Hippocampal formation (tissue), 2 donors: ENCODE results near the gene CX3CL1.
"Not testable (repeated sequence)": the region's sequence is repeated elsewhere in the genome, so short reads cannot be mapped to it uniquely, and the experiment has no call there.

Experiments
- DNase-seq, 2 donors: peaks; one replicate each; lab custom pipeline; 2025; lab: John Stamatoyannopoulos, UW

CX3CL1 gene

DNA sequence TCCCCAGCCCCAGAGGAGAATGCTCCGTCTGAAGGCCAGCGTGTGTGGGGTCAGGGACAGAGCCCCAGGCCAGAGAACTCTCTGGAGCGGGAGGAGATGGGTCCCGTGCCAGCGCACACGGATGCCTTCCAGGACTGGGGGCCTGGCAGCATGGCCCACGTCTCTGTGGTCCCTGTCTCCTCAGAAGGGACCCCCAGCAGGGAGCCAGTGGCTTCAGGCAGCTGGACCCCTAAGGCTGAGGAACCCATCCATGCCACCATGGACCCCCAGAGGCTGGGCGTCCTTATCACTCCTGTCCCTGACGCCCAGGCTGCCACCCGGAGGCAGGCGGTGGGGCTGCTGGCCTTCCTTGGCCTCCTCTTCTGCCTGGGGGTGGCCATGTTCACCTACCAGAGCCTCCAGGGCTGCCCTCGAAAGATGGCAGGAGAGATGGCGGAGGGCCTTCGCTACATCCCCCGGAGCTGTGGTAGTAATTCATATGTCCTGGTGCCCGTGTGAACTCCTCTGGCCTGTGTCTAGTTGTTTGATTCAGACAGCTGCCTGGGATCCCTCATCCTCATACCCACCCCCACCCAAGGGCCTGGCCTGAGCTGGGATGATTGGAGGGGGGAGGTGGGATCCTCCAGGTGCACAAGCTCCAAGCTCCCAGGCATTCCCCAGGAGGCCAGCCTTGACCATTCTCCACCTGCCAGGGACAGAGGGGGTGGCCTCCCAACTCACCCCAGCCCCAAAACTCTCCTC, 10.4 kb downstream of the CX3CL1 start:
- DNase-seq, result no peak

- no peak for DNase-seq
Measured at GRCh38 chr16:57383276-57384247, 11.3 kb downstream of the CX3CL1 start.

- no peak for DNase-seq
Measured at GRCh38 chr16:57384248-57385070, 12.2 kb downstream of the CX3CL1 start.

DNA sequence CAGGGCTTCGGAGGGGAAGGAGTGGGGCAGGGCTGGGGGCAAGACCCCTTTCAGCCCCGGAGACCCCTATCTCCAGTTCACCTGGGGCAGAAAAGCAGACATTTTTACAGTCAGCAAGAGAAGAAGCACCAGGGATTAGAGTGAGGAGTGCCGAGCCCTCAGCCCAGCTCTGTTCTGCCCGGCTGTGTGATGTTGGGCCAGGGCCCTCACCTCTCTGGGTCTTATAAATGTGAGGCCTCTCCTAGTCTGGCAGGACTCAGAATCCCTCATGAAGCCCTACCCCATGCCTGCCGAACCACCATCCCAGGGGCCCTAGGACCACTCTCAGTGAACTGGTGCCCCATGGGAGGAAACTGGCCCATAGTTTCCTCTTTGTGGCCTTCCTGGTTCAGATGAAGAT, 12.8 kb downstream of the CX3CL1 start:
- no peak for DNase-seq

DNA sequence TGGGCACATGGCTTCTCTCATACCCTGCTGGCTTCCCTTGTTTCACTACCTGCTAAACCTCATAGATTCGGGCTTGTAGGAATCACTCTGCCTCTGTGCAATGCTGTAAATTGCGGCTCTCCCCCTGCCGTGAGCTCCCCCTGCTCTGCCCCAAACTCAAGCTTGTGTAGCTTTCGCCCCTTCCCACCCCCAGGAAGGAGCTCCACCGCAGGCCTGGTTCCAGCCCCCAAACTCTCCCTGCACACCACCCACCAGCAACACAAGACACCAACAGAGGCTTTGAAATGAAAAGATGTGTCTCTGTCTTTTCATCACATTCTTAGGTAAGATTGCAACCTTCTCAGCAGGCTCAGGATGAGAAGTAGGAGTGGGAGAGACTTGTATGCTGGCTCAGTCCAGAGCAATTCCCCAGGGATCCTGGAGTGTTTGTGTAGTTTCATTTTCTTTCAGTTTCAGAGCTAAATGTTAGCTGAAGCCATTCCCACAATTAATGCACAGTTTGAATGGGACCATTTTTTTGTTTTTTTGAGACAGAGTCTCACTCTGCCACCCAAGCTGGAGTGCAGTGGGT, 14.2 kb downstream of the CX3CL1 start:
- DNase-seq, result no peak

DNA sequence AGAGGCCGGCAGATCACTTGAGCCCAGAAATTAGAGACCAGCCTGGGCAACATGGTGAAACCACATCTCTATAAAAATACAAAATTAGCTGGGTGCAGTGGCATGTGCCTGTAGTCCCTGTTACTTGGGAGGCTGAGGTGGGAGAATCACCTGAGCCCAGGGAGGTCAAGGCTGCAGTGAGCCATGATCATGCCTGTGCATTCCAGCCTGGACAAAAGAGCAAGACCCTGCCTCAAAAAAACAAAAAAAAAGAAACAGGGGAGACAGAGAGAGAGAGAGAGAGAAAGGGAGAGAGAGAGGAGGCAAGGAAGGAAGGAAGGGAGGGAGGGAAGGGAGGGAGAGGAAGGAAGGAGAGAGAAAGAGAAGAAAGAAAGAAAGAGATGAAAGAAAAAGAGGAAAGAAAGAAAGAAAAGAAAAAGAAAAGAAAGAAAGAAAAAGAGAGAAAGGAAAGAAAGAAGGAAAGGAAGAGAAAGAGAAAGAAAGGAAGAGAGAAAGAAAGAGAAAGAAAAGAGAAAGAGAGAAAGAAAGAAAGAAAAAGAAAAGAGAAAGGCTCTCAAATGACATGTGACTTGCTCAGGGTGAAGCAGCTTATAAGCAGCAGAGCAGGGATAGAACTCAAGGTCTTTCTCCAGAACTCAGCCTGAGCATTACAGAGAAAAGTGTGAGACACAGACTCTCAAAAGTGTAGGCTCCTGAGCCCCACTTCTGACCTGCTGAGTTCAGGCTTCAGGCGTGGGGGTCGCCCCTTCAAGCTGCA, 15.5 kb downstream of the CX3CL1 start:
- DNase-seq, result no peak

GRCh38 chr16:57388359-57389086, 16.2 kb downstream of the CX3CL1 start:
- DNase-seq, result no peak

GRCh38 chr16:57389087-57389468, 16.8 kb downstream of the CX3CL1 start:
- no peak for DNase-seq

DNA sequence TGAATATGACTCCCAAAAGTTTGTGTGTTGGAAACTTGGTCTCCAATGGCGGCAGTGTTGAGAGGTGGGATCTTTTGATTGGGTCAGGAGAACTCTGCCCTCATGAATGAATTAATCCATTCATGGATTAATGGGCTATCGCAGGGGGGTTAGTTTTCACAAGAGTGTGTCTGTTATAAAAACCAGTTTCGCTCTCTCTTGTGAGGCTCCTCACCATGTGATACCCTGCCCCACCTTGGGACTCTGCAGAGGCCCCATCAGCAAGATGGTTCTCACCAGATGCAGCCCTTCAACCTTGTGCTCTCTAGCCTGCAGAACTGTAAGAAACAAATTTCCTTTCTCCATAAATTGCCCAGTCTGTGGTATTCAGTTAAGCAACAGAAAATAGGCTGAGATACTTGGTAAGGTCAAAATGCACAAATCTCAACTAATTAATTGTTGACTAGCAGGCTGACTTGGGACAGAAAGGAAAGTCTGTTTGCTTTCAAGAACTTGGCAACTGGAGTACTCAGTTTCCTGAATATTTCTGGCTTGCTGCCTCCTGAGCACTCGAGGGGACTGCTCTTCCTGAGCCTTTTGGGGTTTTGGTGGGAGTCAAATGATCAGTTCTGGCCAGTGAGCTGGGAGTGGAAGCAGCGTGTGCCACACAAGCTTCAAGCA, 18.5 kb downstream of the CX3CL1 start:
- no peak for DNase-seq

GRCh38 chr16:57391300-57391699, 19.0 kb downstream of the CX3CL1 start:
- DNase-seq, result no peak

DNA sequence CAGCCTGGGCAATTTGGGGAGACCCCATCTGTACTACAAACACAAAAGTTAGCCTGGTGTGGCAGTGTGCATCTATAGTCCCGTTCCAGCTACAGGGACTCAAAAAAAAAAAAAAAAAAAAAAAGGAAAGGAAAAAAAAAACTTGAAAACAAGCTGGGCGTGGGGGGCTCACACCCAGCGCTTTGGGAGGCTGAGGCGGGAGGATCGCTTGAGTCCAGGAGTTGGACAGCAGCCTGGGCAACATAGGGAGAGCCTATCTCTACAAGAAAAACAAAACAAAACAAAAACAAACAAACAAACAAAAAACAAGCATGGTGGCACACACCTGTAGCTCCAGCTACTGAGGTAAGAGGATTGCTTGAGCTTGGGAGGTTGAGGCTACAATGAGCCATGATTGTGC, 19.4 kb downstream of the CX3CL1 start:
- DNase-seq, result no peak

DNA sequence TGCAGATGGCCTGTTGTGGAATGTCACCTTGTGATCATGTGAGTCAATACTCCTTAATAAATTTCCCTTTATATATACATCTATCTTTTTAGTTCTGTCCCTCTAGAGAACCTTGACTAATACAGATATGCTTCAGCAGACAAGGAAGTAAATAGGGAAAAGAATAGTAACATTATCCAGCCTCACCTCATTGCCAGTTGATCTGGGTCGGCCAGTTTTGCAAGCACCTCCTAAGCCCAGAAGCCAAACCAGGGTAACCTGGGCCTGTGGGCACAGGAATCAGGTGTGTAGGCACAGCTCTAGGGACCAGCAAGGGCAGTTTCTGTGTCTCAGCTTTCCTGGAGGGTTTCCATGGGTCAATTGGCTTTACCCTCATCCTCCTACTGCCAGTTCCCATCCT, 20.4 kb downstream of the CX3CL1 start:
- no peak for DNase-seq

DNA sequence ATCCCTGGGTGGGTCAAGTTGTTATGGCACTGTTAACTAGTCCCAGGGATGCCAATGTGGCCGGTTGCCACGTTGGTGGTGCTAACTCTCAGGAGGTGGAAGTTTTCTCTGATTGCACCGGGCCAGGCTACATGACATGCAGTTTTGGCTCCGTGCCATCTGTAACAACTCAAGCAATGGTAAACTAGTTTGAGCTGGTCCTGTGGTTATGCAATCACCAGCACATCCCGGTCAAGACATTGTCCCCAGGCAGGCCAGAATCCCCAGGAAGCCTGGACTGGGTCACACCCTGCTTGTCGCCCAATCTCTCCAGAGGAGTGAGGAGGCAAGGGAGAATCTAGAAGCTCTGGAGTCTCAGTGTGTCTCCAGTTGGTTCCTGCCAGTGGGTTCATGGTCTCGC, 22.2 kb downstream of the CX3CL1 start:
- DNase-seq, result no peak

DNA sequence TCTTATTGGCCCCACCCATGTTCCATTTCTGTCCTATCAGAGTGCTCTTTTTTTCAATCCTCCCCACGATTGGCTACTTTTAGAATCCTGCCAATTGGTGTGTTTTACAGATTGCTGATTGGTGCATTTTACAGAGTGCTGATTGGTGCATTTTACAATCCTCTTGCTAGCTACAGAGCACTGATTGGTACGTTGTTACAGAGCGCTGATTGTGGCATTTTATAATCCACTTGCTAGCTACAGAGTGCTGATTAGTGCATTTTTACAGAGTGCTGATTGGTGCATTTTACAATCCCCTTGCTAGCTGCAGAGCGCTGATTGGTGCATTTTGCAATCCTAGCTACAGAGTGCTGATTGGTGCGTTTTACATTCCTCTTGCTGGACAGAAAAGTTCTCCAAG, 22.7 kb downstream of the CX3CL1 start:
- DNase-seq, result no peak

GRCh38 chr16:57396786-57397185, 24.5 kb downstream of the CX3CL1 start:
- no peak for DNase-seq

DNA sequence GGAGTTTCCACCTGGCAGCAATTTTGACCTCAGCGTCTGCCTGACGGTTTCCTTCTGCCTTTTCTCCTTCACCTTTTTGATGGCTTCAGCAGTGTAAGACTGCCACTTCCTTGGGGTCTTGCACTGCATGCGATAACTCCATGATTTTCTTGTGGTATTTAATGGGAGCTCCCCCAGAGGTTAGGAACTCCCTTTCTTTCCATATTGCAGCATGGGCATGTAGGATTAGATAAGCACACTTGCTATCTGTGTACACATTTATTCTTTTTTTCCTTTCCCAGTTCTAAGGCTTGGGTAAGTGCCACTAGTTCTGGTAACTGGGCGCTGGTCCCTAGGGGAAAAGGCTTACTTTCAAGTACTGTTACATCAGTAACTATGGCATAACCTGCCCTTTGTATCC, 25.2 kb downstream of the CX3CL1 start:
- DNase-seq, result not testable (repeated sequence)

- no peak for DNase-seq
Measured at GRCh38 chr16:57401943-57402640, 29.8 kb downstream of the CX3CL1 start.

GRCh38 chr16:57403965-57404817, 31.9 kb downstream of the CX3CL1 start, which contains the start of gene CCL17:
Gene CCL17 (plus strand): TSS chr16:57404767. CDS start chr16:57413933, 9,166 bp downstream.
- no peak for DNase-seq
